Right lobe of liver (tissue), 4 donors: ENCODE data around the gene PLEKHA1.

Source experiments
- CTCF ChIP-seq, 4 donors: fragments of 200-600 bp in 3 of 4; fragments of 450-650 bp in 1 of 4; IDR thresholded peaks; one replicate each; pipeline versions ENCODE4 v1.5.1 to v1.8.0; 2016 to 2022; ENCODE audit warnings: antibody characterized with exemption in 4 of 4, mild to moderate bottlenecking in 2 of 4
- POLR2A ChIP-seq: fragments of 450-650 bp; IDR thresholded peaks from one replicate; pipeline ENCODE4 v1.6.1; 2017; ENCODE audit warnings: antibody characterized with exemption, mild to moderate bottlenecking
- donor health status: DM: no; HTN: no; CAD: no.
- donor health status: DM: no; HTN: no; CAD: no.
- donor health status: DM: no; HTN: yes; CAD: no.

GRCh38 chr10:122331615-122332446 lies 42.7 kb upstream of the PLEKHA1 start:
- TF ChIP-seq CTCF (IDR thresholded peaks at IDR 0.05) (no peak), POLR2A (no peak)
